ENCODE measurements around the gene HIVEP2.

The HIVEP2 gene

DNA sequence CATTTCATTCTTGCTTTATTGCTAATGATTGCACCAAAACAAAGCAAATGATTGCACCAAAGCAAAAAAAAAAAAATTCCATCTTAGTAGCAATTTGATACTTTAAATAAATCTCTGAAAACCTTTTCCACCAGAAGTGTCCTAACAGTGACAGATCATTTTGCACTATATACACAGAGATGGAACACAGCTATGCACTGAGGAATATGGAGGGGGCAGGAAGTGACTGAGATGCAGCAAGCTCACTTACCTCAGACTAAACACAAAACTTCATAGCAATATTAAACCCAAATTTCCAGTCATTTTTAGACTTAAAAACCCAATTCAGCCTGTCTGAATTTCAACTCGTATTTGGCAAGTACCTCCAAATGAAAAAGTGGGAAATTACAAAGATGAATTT is 41.2 kb downstream of the HIVEP2 start:
- no peak overlapping the region for H3K4me3 ChIP-seq (ENCODE audit: low read length)
- DNase-seq (ENCODE audit: low read depth) = no peak
- no peak for TF ChIP-seq CTCF (IDR thresholded peaks at IDR 0.05; ENCODE audit: insufficient read depth, low read depth, low read length, missing control alignments)

DNA sequence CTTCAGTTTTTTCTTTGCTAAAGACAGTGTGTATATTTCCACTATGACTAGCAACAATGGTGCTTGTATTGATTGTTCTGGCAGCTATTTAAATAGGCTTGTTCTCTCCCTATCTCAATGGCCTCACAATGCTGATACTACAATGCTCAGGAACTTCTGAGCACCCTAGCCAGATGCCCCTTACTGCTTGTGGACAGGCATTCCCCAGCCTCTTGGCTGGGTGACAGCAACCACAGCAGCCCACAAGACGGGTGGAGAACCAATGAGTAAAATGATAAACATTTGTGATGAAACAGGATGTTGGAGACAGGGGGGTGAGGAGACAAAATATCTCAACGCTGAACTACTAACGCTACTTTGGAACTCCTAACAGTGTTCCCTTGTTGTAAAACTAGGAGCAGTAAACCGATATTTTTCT is 42.3 kb downstream of the HIVEP2 start:
- no peak for TF ChIP-seq CTCF (IDR thresholded peaks at IDR 0.05; ENCODE audit: insufficient read depth, low read depth, low read length, missing control alignments)
- H3K4me3 ChIP-seq (ENCODE audit: low read length) = no peak overlapping the region
- peak; percentile 92 for DNase-seq (ENCODE audit: low read depth)

- no peak for TF ChIP-seq CTCF (IDR thresholded peaks at IDR 0.05; ENCODE audit: insufficient read depth, low read depth, low read length, missing control alignments)
- no peak overlapping the region for H3K4me3 ChIP-seq (ENCODE audit: low read length)
- no peak for DNase-seq (ENCODE audit: low read depth)
Measured at GRCh38 chr6:142901611-142902010, 43.4 kb downstream of the HIVEP2 start.

GRCh38 chr6:142900227-142900971 is 44.6 kb downstream of the HIVEP2 start:
- no peak overlapping the region for H3K4me3 ChIP-seq (ENCODE audit: low read length)
- no peak for DNase-seq (ENCODE audit: low read depth)
- no peak for TF ChIP-seq CTCF (IDR thresholded peaks at IDR 0.05; ENCODE audit: insufficient read depth, low read depth, low read length, missing control alignments)

DNA sequence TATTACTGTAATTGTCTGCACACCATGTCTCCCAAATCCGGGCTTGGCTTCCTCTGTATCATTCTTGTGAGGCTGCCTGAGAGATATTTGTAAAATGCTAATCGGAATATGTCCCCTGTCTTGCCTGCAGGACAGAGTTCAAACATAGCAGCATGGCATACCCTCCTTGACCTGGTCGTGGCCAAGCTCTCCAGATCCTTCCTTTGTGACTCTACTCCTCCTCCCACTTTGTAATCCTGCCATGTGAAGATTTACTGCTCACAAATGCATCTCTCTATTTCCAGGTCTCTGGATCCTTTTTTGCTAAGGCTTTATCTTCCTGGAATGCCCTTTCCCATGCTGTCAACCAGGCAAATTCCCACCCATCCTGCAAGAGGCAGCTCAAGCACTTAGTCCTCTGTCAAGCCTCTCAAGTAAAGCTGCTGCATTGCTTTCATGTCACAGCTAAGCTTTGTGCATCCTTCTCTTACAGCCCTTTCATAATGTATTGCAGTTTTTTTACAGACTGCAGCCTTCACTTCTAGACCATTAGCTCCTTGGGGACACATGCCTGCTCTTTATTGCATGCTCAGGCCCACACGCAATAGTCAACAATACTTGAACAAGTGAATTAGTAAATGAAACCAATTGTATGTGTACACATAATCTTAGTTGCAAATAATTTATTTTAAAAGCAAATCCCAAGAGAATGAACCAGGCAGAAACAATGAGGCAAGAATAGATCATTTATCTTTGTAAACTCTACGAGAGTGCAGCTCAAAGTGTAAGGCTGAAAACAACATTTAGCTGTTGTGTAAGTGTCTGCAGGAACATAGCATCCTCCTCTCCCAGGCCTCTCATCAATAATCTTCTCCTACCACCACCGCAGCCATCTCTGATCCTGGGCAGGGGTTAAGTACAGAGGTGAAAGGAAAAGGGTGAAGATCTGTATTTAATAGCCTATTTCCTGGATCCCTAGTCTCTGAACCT is 45.8 kb downstream of the HIVEP2 start:
- no peak for TF ChIP-seq CTCF (IDR thresholded peaks at IDR 0.05; ENCODE audit: insufficient read depth, low read depth, low read length, missing control alignments)
- no peak for DNase-seq (ENCODE audit: low read depth)
- H3K4me3 ChIP-seq (ENCODE audit: low read length) = no peak overlapping the region

DNA sequence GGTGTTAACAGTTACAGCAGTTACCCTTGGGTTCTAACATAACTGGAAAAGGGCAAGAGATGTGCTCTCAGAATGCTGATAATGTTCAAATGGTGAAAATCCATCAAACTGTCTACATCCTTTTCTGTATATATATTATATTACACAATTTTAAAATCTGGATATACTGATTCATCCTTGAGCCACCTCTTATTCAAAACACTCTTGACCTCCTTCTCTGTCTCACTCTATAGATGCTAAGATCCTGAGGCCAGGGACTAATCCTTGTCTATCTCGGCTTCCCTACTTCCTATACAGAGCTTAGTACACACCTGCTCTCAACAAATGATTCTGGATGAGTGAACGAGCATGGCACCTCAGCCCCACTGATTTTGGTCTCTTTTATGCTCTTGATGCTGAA is 47.3 kb downstream of the HIVEP2 start:
- TF ChIP-seq CTCF (IDR thresholded peaks at IDR 0.05; ENCODE audit: insufficient read depth, low read depth, low read length, missing control alignments) = no peak
- no peak for DNase-seq (ENCODE audit: low read depth)
- H3K4me3 ChIP-seq (ENCODE audit: low read length) = no peak overlapping the region
